CD4-positive, alpha-beta T cell treated with Interleukin-2 at 100 ng/mL for 4 hours (primary cell): ENCODE results near the gene NUDT15.
A peak's percentile ranks its signal among the peaks of the same experiment; 100 is the strongest.
"Not testable (repeated sequence)": the region's sequence is repeated elsewhere in the genome, so short reads cannot be mapped to it uniquely, and the experiment has no call there.

ENCODE experiments used
- DNase-seq: peaks from one replicate; pipeline ENCODE4 v3.0.0-alpha.2; 2020; ENCODE audit warnings: low spot score

NUDT15 gene

DNA sequence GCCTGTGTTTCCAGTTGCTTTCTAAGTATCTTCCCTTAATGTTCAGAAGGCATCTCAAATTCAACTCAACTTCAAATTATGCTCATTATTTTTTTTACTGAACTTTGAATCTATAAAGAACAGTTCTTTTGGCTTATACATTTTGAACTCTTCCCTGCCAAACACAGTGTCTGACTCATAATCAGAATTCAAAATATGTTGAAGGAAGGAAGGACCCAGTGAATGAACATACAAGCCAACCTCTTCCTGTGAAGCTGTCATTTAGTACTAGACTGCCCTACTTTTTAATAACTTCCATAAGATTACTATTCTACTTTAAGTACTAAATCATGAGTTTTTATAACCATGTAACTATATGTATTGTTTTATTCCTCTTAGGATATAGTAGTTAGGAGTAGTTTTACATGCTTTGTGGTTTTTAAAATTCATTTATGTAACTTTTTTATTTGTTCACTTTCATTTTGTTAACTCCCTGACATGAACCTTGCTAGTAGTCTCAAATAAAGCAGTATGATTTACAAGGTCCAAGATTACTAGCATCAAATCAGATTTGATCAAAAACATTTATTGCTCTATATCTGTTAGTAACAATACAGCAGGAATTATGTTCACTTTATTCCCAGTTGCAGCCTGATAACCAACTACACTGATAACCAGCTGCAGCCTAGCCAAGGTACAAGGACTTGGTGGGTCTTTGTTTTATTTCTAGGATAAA, 6.4 kb downstream of the NUDT15 start:
- no peak for DNase-seq

GRCh38 chr13:48050550-48050949, 13.0 kb downstream of the NUDT15 start:
- no peak for DNase-seq

GRCh38 chr13:48054601-48055000, 17.1 kb downstream of the NUDT15 start:
- no peak for DNase-seq

DNA sequence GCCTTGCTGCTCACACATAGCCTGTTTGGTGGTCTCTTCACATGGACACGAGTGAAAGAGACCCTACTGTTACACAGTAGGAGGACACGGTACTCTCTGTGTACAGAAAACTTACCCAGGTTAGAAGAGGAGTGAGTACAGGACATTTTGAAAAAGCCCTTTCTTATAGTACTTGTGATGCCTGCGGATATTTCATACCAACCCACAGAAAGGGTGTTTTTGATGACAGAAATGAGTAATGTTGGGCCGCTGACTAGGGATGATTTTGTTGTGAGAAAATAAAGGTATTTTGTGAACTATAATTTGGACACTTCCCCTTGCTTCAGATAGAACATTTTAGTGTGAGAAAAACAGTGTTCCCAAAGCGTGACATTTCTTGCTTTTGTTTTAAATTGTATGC, 18.2 kb downstream of the NUDT15 start:
- no peak for DNase-seq

DNA sequence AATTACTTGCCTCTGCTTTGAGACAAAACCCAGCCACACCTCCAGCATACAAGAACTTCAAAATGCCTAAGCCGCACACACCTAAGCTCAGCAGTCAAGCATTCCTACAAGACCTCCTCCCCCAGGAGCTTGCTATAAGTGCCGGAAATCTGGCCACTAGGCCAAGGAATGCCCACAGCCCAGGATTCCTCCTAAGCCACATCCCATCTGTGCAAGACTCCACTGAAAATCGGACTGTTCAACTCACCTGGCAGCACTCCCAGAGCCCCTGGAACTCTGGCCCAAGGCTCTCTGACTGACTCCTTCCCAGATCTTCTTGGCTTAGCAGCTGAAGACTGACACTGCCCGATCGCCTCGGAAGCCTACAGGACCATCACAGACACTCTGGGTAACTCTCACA, 21.0 kb downstream of the NUDT15 start:
- DNase-seq, result not testable (repeated sequence)

DNA sequence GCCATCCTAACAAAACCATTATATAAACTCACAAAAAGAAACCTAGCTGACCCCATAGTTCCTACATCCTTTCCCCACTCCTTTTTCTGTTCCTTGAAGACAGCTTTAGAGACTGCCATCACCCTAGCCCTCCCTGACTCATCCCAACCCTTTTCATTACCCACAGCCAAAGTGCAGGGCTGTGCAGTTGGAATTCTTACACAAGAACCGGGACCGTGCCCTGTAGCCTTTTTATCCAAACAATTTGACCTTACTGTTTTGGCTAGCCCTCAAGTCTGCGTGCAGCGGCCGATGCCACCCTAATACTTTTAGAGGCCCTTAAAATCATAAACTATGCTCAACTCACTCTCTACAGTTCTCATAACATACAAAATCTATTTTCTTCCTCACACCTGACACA, 22.4 kb downstream of the NUDT15 start:
- DNase-seq, result not testable (repeated sequence)

GRCh38 chr13:48066310-48066989, 28.9 kb downstream of the NUDT15 start:
- no peak for DNase-seq

DNA sequence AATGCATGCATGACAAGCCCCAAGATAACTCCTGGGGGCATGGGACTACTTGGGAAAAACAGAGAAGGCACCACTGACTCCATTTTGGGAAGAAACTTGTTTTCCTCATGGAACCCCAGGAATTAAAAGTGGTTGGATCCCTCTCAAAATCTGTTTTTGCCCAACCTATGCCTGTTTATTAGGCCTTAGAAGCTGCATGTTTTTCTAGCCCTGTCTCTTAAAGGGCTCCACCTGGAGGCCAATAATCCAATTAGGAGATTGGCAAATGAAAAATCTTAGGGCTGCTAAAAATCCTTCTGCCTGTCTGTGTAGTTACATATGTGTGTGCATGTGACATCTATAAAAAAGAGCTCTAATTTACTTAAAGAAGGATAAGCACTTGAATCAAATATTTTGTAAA, 30.5 kb downstream of the NUDT15 start:
- DNase-seq, result no peak

- DNase-seq, result no peak
These were observed 31.4 kb downstream of the NUDT15 start for GRCh38 chr13:48068952-48069351.

DNA sequence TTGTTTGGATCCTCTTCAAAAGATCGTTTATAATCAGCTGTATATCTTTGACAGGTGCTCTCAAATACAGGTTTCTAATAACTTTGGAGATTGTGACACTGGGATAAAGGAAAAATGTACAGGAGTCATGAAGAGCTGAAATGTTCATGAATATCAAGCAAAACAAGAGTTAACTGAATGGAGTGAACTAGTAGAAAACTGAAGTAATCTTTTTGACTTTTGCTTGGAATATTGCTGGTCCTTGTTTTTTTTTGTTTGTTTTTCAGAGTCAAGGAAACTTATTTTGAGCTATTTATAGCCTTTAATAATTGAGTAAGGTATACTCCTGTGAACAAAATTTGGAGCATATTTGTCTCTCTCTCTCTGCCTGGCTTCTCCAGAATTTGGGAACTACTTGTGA, 32.0 kb downstream of the NUDT15 start:
- no peak for DNase-seq

GRCh38 chr13:48070942-48071341, 33.4 kb downstream of the NUDT15 start:
- no peak for DNase-seq

- no peak for DNase-seq
These were observed 34.8 kb downstream of the NUDT15 start for GRCh38 chr13:48072304-48072703.

- no peak for DNase-seq
These were observed 35.3 kb downstream of the NUDT15 start for GRCh38 chr13:48072787-48073186.

- no peak for DNase-seq
These were observed 36.5 kb downstream of the NUDT15 start for GRCh38 chr13:48074006-48074405.

- peak; percentile 20 for DNase-seq
These were observed 40.7 kb downstream of the NUDT15 start for GRCh38 chr13:48078251-48078656.

- DNase-seq, result no peak
These were observed 44.2 kb downstream of the NUDT15 start for GRCh38 chr13:48081739-48082138.

- DNase-seq, result no peak
These were observed 48.7 kb downstream of the NUDT15 start for GRCh38 chr13:48086272-48086671.

GRCh38 chr13:48093588-48093987, 56.1 kb downstream of the NUDT15 start:
- DNase-seq, result no peak

DNA sequence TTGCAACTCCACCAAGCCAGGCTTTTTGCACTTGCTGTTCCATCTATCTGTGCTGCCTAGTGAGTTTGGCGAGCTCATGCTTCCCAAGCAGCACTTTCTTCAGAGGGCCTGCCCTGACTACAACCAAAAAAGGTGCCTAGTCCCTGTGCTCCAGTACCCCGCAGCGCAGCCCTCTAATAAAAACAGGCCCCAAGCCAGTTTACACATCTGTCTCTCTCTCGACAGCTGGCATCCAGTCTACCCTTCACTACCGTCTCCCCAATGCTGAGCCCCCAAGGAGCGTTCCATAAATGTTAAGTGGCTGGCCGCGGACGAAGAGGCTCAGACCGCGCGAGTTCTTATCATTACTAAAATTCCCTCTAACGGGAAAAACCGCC, 56.9 kb downstream of the NUDT15 start:
- DNase-seq, result no peak

DNA sequence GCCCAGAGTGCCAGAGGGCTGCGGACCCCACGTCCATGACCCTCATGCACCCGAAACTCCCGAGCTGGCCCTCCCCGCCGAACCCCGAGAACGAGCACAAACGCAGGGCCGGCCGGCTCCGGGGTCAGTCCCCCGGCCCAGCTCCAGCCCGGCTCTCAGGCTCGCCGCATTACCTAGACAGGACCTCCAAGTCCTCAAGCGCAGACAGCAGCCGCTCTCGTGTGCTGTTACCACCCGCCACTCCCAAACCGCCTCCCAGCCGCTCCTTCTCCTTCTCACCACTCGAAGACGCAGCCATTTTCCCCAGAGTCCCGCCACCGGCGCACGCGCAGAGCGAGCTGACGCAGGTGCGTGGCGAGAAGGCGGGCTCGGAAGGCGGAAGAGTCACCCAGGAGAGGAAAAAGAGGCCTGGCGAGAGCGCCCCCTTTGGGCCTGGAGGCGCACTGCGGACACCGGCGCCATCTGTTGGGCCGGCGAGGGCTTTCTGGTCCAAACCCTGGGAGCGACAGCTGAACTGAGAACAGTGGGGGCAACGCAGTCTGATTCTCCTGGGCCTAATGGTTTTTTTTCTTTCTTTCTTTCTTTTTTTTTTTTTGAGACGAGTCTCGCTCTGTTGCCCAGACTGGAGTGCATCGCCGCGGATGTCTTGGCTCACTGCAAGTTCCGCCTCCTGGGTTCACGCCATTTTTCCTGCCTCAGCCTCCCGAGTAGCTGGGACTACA, 57.4 kb downstream of the NUDT15 start, which contains the start of gene MED4:
MED4 (minus strand) TSS at position 324 of the 722 bp plus-strand sequence; CDS start at position 298, 26 bp downstream.
- DNase-seq, result peak; percentile 97

DNA sequence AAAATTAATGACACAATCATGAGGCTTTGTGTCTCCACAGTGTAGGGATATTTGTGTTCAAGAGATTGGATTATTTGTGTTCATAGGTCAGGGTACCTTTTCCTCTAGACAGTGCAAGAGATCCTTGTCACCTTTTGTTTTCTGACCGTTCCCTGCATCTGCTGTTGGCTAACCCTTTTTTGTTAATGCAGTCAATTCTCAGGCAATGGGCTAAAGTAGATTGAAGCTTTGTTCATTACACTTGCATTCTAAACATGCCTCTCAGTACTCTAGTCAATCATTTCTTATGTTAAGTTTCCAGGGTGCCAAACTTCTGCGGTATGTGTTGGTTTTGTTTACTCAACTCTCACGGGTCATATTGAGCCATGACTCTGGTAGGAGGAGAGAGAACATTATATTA, 59.1 kb downstream of the NUDT15 start:
- no peak for DNase-seq
